SU-DHL-6 (cell line): ENCODE measurements around the gene MYF5.

Experiments used
- H2AFZ ChIP-seq: fragments of 200-600 bp; sonication (generic); 2 replicates; pipeline ENCODE4 v1.6.1; 2014; ENCODE audit warnings: low read depth, mild to moderate bottlenecking, moderate library complexity, mixed read lengths, antibody characterized with exemption, low read length; ENCODE audit not compliant: severe bottlenecking
- H3F3A ChIP-seq: fragments of 200-600 bp; shearing (Covaris generic); 2 replicates; pipeline ENCODE4 v1.6.0; 2016; ENCODE audit warnings: antibody characterized with exemption, mild to moderate bottlenecking; ENCODE audit not compliant: insufficient read depth
- H3K27ac ChIP-seq: fragments of 200-600 bp; sonication (generic); 2 replicates; pipeline ENCODE4 v1.5.1; 2016; ENCODE audit warnings: low read depth, mild to moderate bottlenecking, low read length, moderate library complexity, mixed read lengths
- H3K27me3 ChIP-seq: fragments of 200-600 bp; sonication (generic), shearing (Covaris generic); 2 replicates; pipeline ENCODE4 v1.6.0; 2014; ENCODE audit warnings: mild to moderate bottlenecking, low read length
- H3K36me3 ChIP-seq: fragments of 200-600 bp; sonication (generic); 2 replicates; pipeline ENCODE4 v1.6.1; 2014; ENCODE audit warnings: mild to moderate bottlenecking, low read length, mixed read lengths
- H3K4me2 ChIP-seq: fragments of 300-600, 200-600 bp; shearing (Covaris generic), sonication (generic); 2 replicates; pipeline ENCODE4 v1.6.0; 2014; ENCODE audit warnings: low read length, low read depth, mild to moderate bottlenecking; ENCODE audit not compliant: poor library complexity, severe bottlenecking
- H3K4me3 ChIP-seq: fragments of 200-600 bp; sonication (generic); 2 replicates; pipeline ENCODE4 v1.5.1; 2014; ENCODE audit warnings: antibody characterized with exemption, low read length, mild to moderate bottlenecking, mixed read lengths; ENCODE audit not compliant: insufficient read depth, poor library complexity, severe bottlenecking
- H3K79me2 ChIP-seq: fragments of 200-600 bp; sonication (generic); 2 replicates; pipeline ENCODE4 v1.6.1; 2014; ENCODE audit warnings: mild to moderate bottlenecking, low read length, moderate library complexity; ENCODE audit not compliant: insufficient read depth
- H3K9ac ChIP-seq: fragments of 200-600 bp; sonication (generic); 2 replicates; pipeline ENCODE4 v1.7.0; 2014; ENCODE audit warnings: mild to moderate bottlenecking, low read length
- H3K9me2 ChIP-seq: fragments of 200-600 bp; sonication (generic); replicated peaks from 2 replicates; pipeline ENCODE4 v1.6.1; 2014; ENCODE audit warnings: low read length; ENCODE audit not compliant: insufficient read depth
- H3K9me3 ChIP-seq: fragments of 200-600 bp; sonication (generic); 2 replicates; pipeline ENCODE4 v1.6.1; 2014; ENCODE audit warnings: low read length, mixed read lengths; ENCODE audit not compliant: insufficient read depth
- H4K20me1 ChIP-seq: fragments of 200-600 bp; sonication (generic); 2 replicates; pipeline ENCODE4 v1.6.1; 2014; ENCODE audit warnings: low read depth, mild to moderate bottlenecking, antibody characterized with exemption, low read length, moderate library complexity, mixed read lengths
- EZH2phosphoT487 ChIP-seq: fragments of 200-600 bp; sonication (generic), shearing (Covaris generic); conservative IDR thresholded peaks from 2 replicates; pipeline ENCODE4 v1.6.1; 2018; ENCODE audit warnings: mild to moderate bottlenecking, antibody characterized with exemption, low read length, moderate library complexity, mixed read lengths
- TF ChIP-seq, protein P1 (sequence below): fragments of 200-600 bp; sonication (generic); IDR thresholded peaks from one replicate; pipeline ENCODE4 v1.5.1; 2017; ENCODE audit warnings: antibody characterized with exemption, mild to moderate bottlenecking, low read length, moderate library complexity; ENCODE audit not compliant: insufficient read depth, poor library complexity, severe bottlenecking

Gene MYF5

GRCh38 chr12:80766897-80767296, 50.2 kb downstream of the MYF5 start:
- Histone ChIP-seq H4K20me1 (no peaks in the 10 kb centered on the region), H3K9me3 (no peaks in the 10 kb centered on the region), H3K27me3 (no peaks in the 10 kb centered on the region), H3K9ac (no peak overlapping the region), H3F3A (no peaks in the 10 kb centered on the region), H3K36me3 (no peaks in the 10 kb centered on the region), H3K9me2 (no peaks in the 10 kb centered on the region), H2AFZ (no peak overlapping the region), H3K79me2 (no peaks in the 10 kb centered on the region), H3K4me3 (no peak overlapping the region), H3K4me2 (no peak overlapping the region), H3K27ac (no peak overlapping the region)
- TF ChIP-seq, protein P1, sequence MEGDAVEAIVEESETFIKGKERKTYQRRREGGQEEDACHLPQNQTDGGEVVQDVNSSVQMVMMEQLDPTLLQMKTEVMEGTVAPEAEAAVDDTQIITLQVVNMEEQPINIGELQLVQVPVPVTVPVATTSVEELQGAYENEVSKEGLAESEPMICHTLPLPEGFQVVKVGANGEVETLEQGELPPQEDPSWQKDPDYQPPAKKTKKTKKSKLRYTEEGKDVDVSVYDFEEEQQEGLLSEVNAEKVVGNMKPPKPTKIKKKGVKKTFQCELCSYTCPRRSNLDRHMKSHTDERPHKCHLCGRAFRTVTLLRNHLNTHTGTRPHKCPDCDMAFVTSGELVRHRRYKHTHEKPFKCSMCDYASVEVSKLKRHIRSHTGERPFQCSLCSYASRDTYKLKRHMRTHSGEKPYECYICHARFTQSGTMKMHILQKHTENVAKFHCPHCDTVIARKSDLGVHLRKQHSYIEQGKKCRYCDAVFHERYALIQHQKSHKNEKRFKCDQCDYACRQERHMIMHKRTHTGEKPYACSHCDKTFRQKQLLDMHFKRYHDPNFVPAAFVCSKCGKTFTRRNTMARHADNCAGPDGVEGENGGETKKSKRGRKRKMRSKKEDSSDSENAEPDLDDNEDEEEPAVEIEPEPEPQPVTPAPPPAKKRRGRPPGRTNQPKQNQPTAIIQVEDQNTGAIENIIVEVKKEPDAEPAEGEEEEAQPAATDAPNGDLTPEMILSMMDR: no peak
- no peak for TF ChIP-seq EZH2phosphoT487
